ENCODE results near the gene FOSL2. TPM values are rescaled to one million over a fixed set of nuclear protein-coding genes. Genes with fewer than 3 reads are reported as not detected.

The FOSL2 gene
- total RNA-seq, 1 donor from 2014 or later: 38.4 TPM

- TF ChIP-seq, protein P1, sequence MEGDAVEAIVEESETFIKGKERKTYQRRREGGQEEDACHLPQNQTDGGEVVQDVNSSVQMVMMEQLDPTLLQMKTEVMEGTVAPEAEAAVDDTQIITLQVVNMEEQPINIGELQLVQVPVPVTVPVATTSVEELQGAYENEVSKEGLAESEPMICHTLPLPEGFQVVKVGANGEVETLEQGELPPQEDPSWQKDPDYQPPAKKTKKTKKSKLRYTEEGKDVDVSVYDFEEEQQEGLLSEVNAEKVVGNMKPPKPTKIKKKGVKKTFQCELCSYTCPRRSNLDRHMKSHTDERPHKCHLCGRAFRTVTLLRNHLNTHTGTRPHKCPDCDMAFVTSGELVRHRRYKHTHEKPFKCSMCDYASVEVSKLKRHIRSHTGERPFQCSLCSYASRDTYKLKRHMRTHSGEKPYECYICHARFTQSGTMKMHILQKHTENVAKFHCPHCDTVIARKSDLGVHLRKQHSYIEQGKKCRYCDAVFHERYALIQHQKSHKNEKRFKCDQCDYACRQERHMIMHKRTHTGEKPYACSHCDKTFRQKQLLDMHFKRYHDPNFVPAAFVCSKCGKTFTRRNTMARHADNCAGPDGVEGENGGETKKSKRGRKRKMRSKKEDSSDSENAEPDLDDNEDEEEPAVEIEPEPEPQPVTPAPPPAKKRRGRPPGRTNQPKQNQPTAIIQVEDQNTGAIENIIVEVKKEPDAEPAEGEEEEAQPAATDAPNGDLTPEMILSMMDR (IDR thresholded peaks at IDR 0.05; ENCODE audit: unreplicated experiment): no peak
- H3K36me3 Mint-ChIP-seq (ENCODE audit: insufficient read depth): peaks cover 2% of the 10 kb centered on the region
- H3K27ac Mint-ChIP-seq: peak overlapping the region; percentile 81
- no peak overlapping the region for H3K4me3 Mint-ChIP-seq (ENCODE audit: low read depth)
- no peak for DNase-seq (ENCODE audit: low spot score, unreplicated experiment)
- no peaks in the 10 kb centered on the region for H3K27me3 Mint-ChIP-seq
- peaks cover 16% of the 10 kb centered on the region for H3K4me1 Mint-ChIP-seq (ENCODE audit: low read depth)
- no peaks in the 10 kb centered on the region for H3K9me3 Mint-ChIP-seq (ENCODE audit: low read depth)
Observed at GRCh38 chr2:28419003-28419402, 26.3 kb downstream of the FOSL2 start.

GRCh38 chr2:28419443-28420270, 27.0 kb downstream of the FOSL2 start:
- Mint-ChIP-seq H3K27me3 (no peaks in the 10 kb centered on the region), H3K27ac (peak overlapping the region; percentile 81)

DNA sequence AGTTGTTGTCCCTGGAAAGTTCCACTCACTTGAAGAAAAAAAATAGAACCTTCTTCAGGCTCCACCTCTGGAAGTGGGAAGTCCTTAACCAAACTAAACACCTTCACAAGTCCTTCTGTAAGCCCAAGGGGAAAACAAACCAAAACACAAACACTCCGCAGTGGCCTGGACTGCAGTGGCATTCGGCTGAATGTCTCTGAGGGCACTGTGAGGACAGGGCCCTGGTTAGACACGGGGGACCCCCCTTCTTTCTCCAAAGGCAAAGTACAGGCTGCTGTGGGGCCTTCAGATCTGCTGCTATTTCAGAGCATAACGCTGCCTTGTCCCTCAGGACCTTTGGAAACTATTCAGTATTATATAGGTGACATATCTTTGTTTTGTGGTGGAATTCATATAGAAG, 28.1 kb downstream of the FOSL2 start:
- Mint-ChIP-seq H3K27ac (peak overlapping the region; percentile 49), H3K4me1 (ENCODE audit: low read depth) (peaks cover 19% of the 10 kb centered on the region), H3K36me3 (ENCODE audit: insufficient read depth) (peaks cover 2% of the 10 kb centered on the region), H3K4me3 (ENCODE audit: low read depth) (no peak overlapping the region), H3K9me3 (ENCODE audit: low read depth) (no peaks in the 10 kb centered on the region), H3K27me3 (peaks cover 2% of the 10 kb centered on the region)
- DNase-seq (ENCODE audit: low spot score, unreplicated experiment): no peak
- TF ChIP-seq, protein P1 (IDR thresholded peaks at IDR 0.05; ENCODE audit: unreplicated experiment): no peak

More at GRCh38 chr2:28419443-28420270, 27.0 kb downstream of the FOSL2 start:
- H3K4me1 Mint-ChIP-seq (ENCODE audit: low read depth): peaks cover 19% of the 10 kb centered on the region
- TF ChIP-seq, protein P1 (IDR thresholded peaks at IDR 0.05; ENCODE audit: unreplicated experiment): peak; percentile 21
- H3K4me3 Mint-ChIP-seq (ENCODE audit: low read depth): no peak overlapping the region
- no peak for DNase-seq (ENCODE audit: low spot score, unreplicated experiment)
- H3K9me3 Mint-ChIP-seq (ENCODE audit: low read depth): no peaks in the 10 kb centered on the region
- H3K36me3 Mint-ChIP-seq (ENCODE audit: insufficient read depth): peaks cover 2% of the 10 kb centered on the region

- Mint-ChIP-seq H3K4me1 (ENCODE audit: low read depth) (peaks cover 19% of the 10 kb centered on the region), H3K9me3 (ENCODE audit: low read depth) (no peaks in the 10 kb centered on the region), H3K4me3 (ENCODE audit: low read depth) (no peak overlapping the region), H3K27ac (no peak overlapping the region), H3K36me3 (ENCODE audit: insufficient read depth) (peaks cover 2% of the 10 kb centered on the region), H3K27me3 (peaks cover 9% of the 10 kb centered on the region)
- TF ChIP-seq, protein P1 (IDR thresholded peaks at IDR 0.05; ENCODE audit: unreplicated experiment): no peak
- DNase-seq (ENCODE audit: low spot score, unreplicated experiment): no peak
Observed at GRCh38 chr2:28422908-28423741, 30.5 kb downstream of the FOSL2 start.

GRCh38 chr2:28423856-28424605, 31.4 kb downstream of the FOSL2 start:
- no peak for DNase-seq (ENCODE audit: low spot score, unreplicated experiment)
- Mint-ChIP-seq H3K4me1 (ENCODE audit: low read depth) (peaks cover 19% of the 10 kb centered on the region), H3K27me3 (peaks cover 9% of the 10 kb centered on the region), H3K36me3 (ENCODE audit: insufficient read depth) (peaks cover 2% of the 10 kb centered on the region), H3K4me3 (ENCODE audit: low read depth) (no peak overlapping the region), H3K27ac (peak overlapping the region; percentile 26), H3K9me3 (ENCODE audit: low read depth) (no peaks in the 10 kb centered on the region)
- TF ChIP-seq, protein P1 (IDR thresholded peaks at IDR 0.05; ENCODE audit: unreplicated experiment): no peak

Data from progenitor cell of endocrine pancreas (in vitro differentiated cells).